ENCODE measurements around the gene ANKDD1B. TPM values are rescaled to one million over a fixed set of nuclear protein-coding genes. Genes with fewer than 3 reads are reported as not detected.

ANKDD1B gene
- total and polyA plus RNA-seq, 12 donors = 0.28 to 4.5 (median 0.79) TPM; not detected in 2

- Histone ChIP-seq H3K4me3 (peak overlapping the region in 1 of 4 donors; percentile 36), H3K36me3 (replicated peaks in 1 of 2) (peaks cover 4 to 8% of the 10 kb centered on the region in 2 donors), H3K27me3 (no peaks in the 10 kb centered on the region), H3K9me3 (replicated peaks in 1 of 3) (no peaks in the 10 kb centered on the region), H3K4me1 (replicated peaks in 1 of 2) (peaks cover 0 to 17% of the 10 kb centered on the region in 2 donors), H3K27ac (no peak overlapping the region)
- intact Hi-C loops (cut with DNase I) = loop anchor here in 1 of 2 donors (10.0 kb wide), 1 partner anchor 276 kb away; no protein-coding TSS in a partner anchor
- 13 to 19% (median 15%) methylated on average over 2 of the region's 2 CpGs for WGBS, 4 donors
- DNase-seq = no peak
- TF ChIP-seq POLR2A (IDR thresholded peaks at IDR 0.05) = no peak
- TF ChIP-seq CTCF (IDR thresholded peaks at IDR 0.05) = peak; percentile 66 to 89 (median 82)
Observed at GRCh38 chr5:75681125-75681830, 70.0 kb downstream of the ANKDD1B start.

GRCh38 chr5:75685141-75685540 lies 73.9 kb downstream of the ANKDD1B start:
- Histone ChIP-seq H3K27me3 (no peaks in the 10 kb centered on the region), H3K4me3 (no peak overlapping the region), H3K4me1 (replicated peaks in 1 of 2) (peaks cover 0 to 4% of the 10 kb centered on the region in 2 donors), H3K9me3 (replicated peaks in 1 of 3) (no peaks in the 10 kb centered on the region), H3K27ac (no peak overlapping the region), H3K36me3 (replicated peaks in 1 of 2) (peaks cover 0 to 23% of the 10 kb centered on the region in 2 donors)
- no peak for DNase-seq
- TF ChIP-seq CTCF (IDR thresholded peaks at IDR 0.05) = no peak
- TF ChIP-seq POLR2A (IDR thresholded peaks at IDR 0.05) = no peak
- WGBS, 4 donors = 96 to 99% (median 98%) methylated on average over 11 of the region's 11 CpGs
- intact Hi-C loops (cut with DNase I) = loop anchor here in 1 of 2 donors (10.0 kb wide), 1 partner anchor 280 kb away; no protein-coding TSS in a partner anchor

GRCh38 chr5:75686480-75686879 lies 75.2 kb downstream of the ANKDD1B start:
- peaks cover 0 to 23% of the 10 kb centered on the region in 2 donors for H3K36me3 ChIP-seq (replicated peaks in 1 of 2)
- no peak overlapping the region for H3K4me3 ChIP-seq
- H3K27ac ChIP-seq = no peak overlapping the region
- H3K27me3 ChIP-seq = no peaks in the 10 kb centered on the region
- no peak for DNase-seq
- H3K9me3 ChIP-seq (replicated peaks in 1 of 3) = peaks cover 0 to 5% (median 0%) of the 10 kb centered on the region in 3 donors
- H3K4me1 ChIP-seq (replicated peaks in 1 of 2) = no peaks in the 10 kb centered on the region
- intact Hi-C loops (cut with DNase I) = loop anchor here in 1 of 2 donors (10.0 kb wide), 1 partner anchor 282 kb away; no protein-coding TSS in a partner anchor
- TF ChIP-seq CTCF (IDR thresholded peaks at IDR 0.05) (no peak), POLR2A (IDR thresholded peaks at IDR 0.05) (no peak)

- H3K4me3 ChIP-seq = no peak overlapping the region
- H3K4me1 ChIP-seq (replicated peaks in 1 of 2) = no peaks in the 10 kb centered on the region
- H3K9me3 ChIP-seq (replicated peaks in 1 of 3) = peaks cover 0 to 5% (median 0%) of the 10 kb centered on the region in 3 donors
- H3K27me3 ChIP-seq = no peaks in the 10 kb centered on the region
- H3K36me3 ChIP-seq (replicated peaks in 1 of 2) = peaks cover 0 to 15% of the 10 kb centered on the region in 2 donors
- TF ChIP-seq CTCF (IDR thresholded peaks at IDR 0.05) = no peak
- WGBS, 4 donors = 80 to 93% (median 91%) methylated on average over 1 of the region's 1 CpG
- intact Hi-C loops (cut with DNase I) = no loop called here
- DNase-seq = no peak
- H3K27ac ChIP-seq = no peak overlapping the region
Observed at GRCh38 chr5:75690669-75691068, 79.4 kb downstream of the ANKDD1B start.

Measured in adrenal gland (tissue), 12 donors.